GM19328 (cell line): ENCODE measurements around the gene MLF1.
A peak's percentile ranks its signal among the peaks of the same experiment; 100 is the strongest.

Experiments used
- ATAC-seq: cut with Tn5 transposase; IDR thresholded peaks from one replicate; pipeline ENCODE4 v1.9.1; 2021; ENCODE audit warnings: mild to moderate bottlenecking, moderate library complexity; ENCODE audit not compliant: unreplicated experiment

The MLF1 gene

GRCh38 chr3:158573714-158574113, 2.7 kb downstream of the MLF1 start:
- ATAC-seq = no peak

GRCh38 chr3:158574646-158575045, 3.7 kb downstream of the MLF1 start:
- no peak for ATAC-seq

- ATAC-seq = no peak
These were observed 19.2 kb downstream of the MLF1 start for GRCh38 chr3:158590223-158590622.

GRCh38 chr3:158600787-158601186, 29.8 kb downstream of the MLF1 start:
- no peak for ATAC-seq

GRCh38 chr3:158602227-158602626, 31.2 kb downstream of the MLF1 start:
- ATAC-seq = no peak

GRCh38 chr3:158617982-158618875, 47.2 kb downstream of the MLF1 start:
- ATAC-seq = no peak

GRCh38 chr3:158625881-158626280, 54.9 kb downstream of the MLF1 start:
- no peak for ATAC-seq

- ATAC-seq = no peak
These were observed 61.0 kb downstream of the MLF1 start for GRCh38 chr3:158631981-158632380.

- ATAC-seq = no peak
These were observed 69.7 kb downstream of the MLF1 start for GRCh38 chr3:158640646-158641045.

- no peak for ATAC-seq
These were observed 71.0 kb downstream of the MLF1 start for GRCh38 chr3:158642005-158642404.

- ATAC-seq = no peak
These were observed 71.6 kb downstream of the MLF1 start for GRCh38 chr3:158642474-158643210.

- peak; percentile 98 for ATAC-seq
These were observed 73.4 kb downstream of the MLF1 start, which contains the start of gene GFM1 for GRCh38 chr3:158644345-158644908. Gene GFM1 (plus strand): TSS chr3:158644527. CDS start chr3:158644635, 108 bp downstream.

GRCh38 chr3:158649791-158650190, 78.8 kb downstream of the MLF1 start:
- no peak for ATAC-seq

- ATAC-seq = no peak
These were observed 80.2 kb downstream of the MLF1 start for GRCh38 chr3:158651192-158651591.

GRCh38 chr3:158652463-158652862, 81.5 kb downstream of the MLF1 start:
- no peak for ATAC-seq
